ENCODE data around the gene VEZT. TPM values are rescaled to one million over a fixed set of nuclear protein-coding genes. Genes with fewer than 3 reads are reported as not detected.

VEZT gene
- total RNA-seq, 4 donors from 2014 or later: 27.7 to 82.0 (median 45.3) TPM

- TF ChIP-seq CTCF (IDR thresholded peaks at IDR 0.05) (no peak), POLR2A (IDR thresholded peaks at IDR 0.05) (no peak)
- intact Hi-C loops (cut with DNase I): no loop called here
- Histone ChIP-seq H3K36me3 (no peaks in the 10 kb centered on the region), H3K27ac (no peak overlapping the region), H3K9me3 (no peaks in the 10 kb centered on the region), H3K4me3 (no peak overlapping the region), H3K4me1 (no peaks in the 10 kb centered on the region), H3K27me3 (peaks cover 0 to 12% (median 0%) of the 10 kb centered on the region in 4 donors)
- DNase-seq: no peak
- 79 to 94% methylated on average over 2 to 6 of the region's 6 CpGs for WGBS, 2 donors
Measured at GRCh38 chr12:95351748-95352147, 134.1 kb downstream of the VEZT start.

Small RNAs within 50 kb of the gene (small RNA-seq; reads per million reads assigned to genes)
- gene MIR331 (4.8 to 8.2 (median 7.0) reads per million in 4 donors), gene MIR3685 (0 reads per million in 4 donors), gene RF00019 (0 reads per million in 4 donors), gene RNU6-808P (0 reads per million in 4 donors)

Other genes with a start within 250 kb of the VEZT start
- gene NDUFA12, start 214.1 kb upstream of the VEZT start, total RNA-seq: 100 to 1,000 TPM in 2 of 4 donors, 10 to 100 TPM in 2; 86.1 to 163 (median 97.6) TPM
- 10 to 100 TPM; 13.3 to 36.0 (median 19.6) TPM for gene NR2C1, start 144.2 kb upstream of the VEZT start, total RNA-seq
- 10 to 100 TPM; 10.0 to 19.1 (median 13.2) TPM for gene FGD6, start 340 bp upstream of the VEZT start, total RNA-seq